OCI-LY3 (cell line): ENCODE results near the gene GCNT2.

Source experiments
- H2AFZ ChIP-seq: fragments of 200-600, 300-600 bp; shearing (Covaris generic); 2 replicates; pipeline ENCODE4 v1.6.0; 2014; ENCODE audit warnings: antibody characterized with exemption, low read depth, low read length
- H3K27ac ChIP-seq: fragments of 200-600, 300-600 bp; sonication (generic); 2 replicates; pipeline ENCODE4 v1.5.1; 2014; ENCODE audit warnings: mild to moderate bottlenecking, low read length, moderate library complexity, mixed read lengths
- H3K27me3 ChIP-seq: fragments of 200-600, 300-600 bp; sonication (generic); 2 replicates; pipeline ENCODE4 v1.6.1; 2014; ENCODE audit warnings: low read depth, low read length, mixed read lengths
- H3K36me3 ChIP-seq: fragments of 200-600, 300-600 bp; sonication (generic); replicated peaks from 2 replicates; pipeline ENCODE3; 2014; ENCODE audit warnings: low read depth, low read length, mixed read lengths
- H3K4me1 ChIP-seq: fragments of 300-600, 200-600 bp; sonication (generic); 2 replicates; pipeline ENCODE4 v1.6.1; 2014; ENCODE audit warnings: low read length, mixed read lengths
- H3K4me2 ChIP-seq: fragments of 200-600, 300-600 bp; sonication (generic); 2 replicates; pipeline ENCODE4 v1.6.1; 2014; ENCODE audit warnings: low read length, mixed read lengths
- H3K4me3 ChIP-seq: fragments of 300-600, 200-600 bp; sonication (generic); 2 replicates; pipeline ENCODE4 v1.5.1; 2014; ENCODE audit warnings: antibody characterized with exemption, mild to moderate bottlenecking, low read length, moderate library complexity
- H3K79me2 ChIP-seq: fragments of 300-600, 200-600 bp; shearing (Covaris generic); 2 replicates; pipeline ENCODE4 v1.6.1; 2014; ENCODE audit warnings: mild to moderate bottlenecking, low read length, mixed read lengths
- H3K9ac ChIP-seq: fragments of 300-600, 200-600 bp; shearing (Covaris generic); 2 replicates; pipeline ENCODE4 v1.6.0; 2014; ENCODE audit warnings: mild to moderate bottlenecking, low read length, moderate library complexity
- H3K9me3 ChIP-seq: fragments of 200-600, 300-600 bp; shearing (Covaris generic); 2 replicates; pipeline ENCODE4 v1.6.1; 2014; ENCODE audit warnings: low read length, mixed read lengths; ENCODE audit not compliant: insufficient read depth
- H4K20me1 ChIP-seq: fragments of 200-600, 300-600 bp; sonication (generic); 2 replicates; pipeline ENCODE4 v1.6.1; 2016; ENCODE audit warnings: low read length, mixed read lengths; ENCODE audit not compliant: insufficient read depth
- EZH2phosphoT487 ChIP-seq: fragments of 200-600 bp; shearing (Covaris generic); IDR thresholded peaks from 2 replicates; pipeline ENCODE4 v1.6.1; 2018; ENCODE audit warnings: antibody characterized with exemption, mixed run types, low read depth
- TF ChIP-seq, protein P1 (sequence below): fragments of 200-600, 300-600 bp; sonication (generic); IDR thresholded peaks from 2 replicates; pipeline ENCODE4 v1.5.1; 2014; ENCODE audit warnings: antibody characterized with exemption, low read length, low read depth

Gene GCNT2

DNA sequence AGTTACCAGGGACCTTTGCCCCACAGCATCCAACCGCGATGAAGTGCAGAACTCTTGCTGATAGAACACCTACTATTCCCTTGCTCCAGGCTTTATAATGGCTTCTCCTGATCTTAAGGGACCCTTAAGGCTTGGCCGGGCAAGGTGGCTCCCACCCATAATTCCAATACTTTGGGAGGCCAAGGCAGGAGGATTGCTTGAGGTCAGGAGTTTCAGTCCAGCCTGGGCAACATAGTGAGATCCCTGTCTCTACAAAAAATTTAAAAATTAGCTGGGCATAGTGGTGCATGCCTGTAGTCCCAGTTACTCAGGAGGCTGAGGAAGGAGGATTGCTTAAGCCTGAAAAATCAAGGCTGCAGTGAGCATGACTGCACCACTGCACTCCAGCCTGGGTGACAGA, 68.8 kb downstream of the GCNT2 start:
- peaks cover 39% of the 10 kb centered on the region for H4K20me1 ChIP-seq
- no peaks in the 10 kb centered on the region for H3K9me3 ChIP-seq
- H2AFZ ChIP-seq: no peak overlapping the region
- H3K27ac ChIP-seq: no peak overlapping the region
- no peak for TF ChIP-seq EZH2phosphoT487
- TF ChIP-seq, protein P1, sequence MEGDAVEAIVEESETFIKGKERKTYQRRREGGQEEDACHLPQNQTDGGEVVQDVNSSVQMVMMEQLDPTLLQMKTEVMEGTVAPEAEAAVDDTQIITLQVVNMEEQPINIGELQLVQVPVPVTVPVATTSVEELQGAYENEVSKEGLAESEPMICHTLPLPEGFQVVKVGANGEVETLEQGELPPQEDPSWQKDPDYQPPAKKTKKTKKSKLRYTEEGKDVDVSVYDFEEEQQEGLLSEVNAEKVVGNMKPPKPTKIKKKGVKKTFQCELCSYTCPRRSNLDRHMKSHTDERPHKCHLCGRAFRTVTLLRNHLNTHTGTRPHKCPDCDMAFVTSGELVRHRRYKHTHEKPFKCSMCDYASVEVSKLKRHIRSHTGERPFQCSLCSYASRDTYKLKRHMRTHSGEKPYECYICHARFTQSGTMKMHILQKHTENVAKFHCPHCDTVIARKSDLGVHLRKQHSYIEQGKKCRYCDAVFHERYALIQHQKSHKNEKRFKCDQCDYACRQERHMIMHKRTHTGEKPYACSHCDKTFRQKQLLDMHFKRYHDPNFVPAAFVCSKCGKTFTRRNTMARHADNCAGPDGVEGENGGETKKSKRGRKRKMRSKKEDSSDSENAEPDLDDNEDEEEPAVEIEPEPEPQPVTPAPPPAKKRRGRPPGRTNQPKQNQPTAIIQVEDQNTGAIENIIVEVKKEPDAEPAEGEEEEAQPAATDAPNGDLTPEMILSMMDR: no peak
- H3K27me3 ChIP-seq: no peaks in the 10 kb centered on the region
- H3K79me2 ChIP-seq: peaks cover 57% of the 10 kb centered on the region
- H3K9ac ChIP-seq: no peak overlapping the region
- peaks cover 2% of the 10 kb centered on the region for H3K36me3 ChIP-seq
- H3K4me2 ChIP-seq: no peak overlapping the region
- no peak overlapping the region for H3K4me3 ChIP-seq
- H3K4me1 ChIP-seq: peaks cover 13% of the 10 kb centered on the region

GRCh38 chr6:10591422-10592160, 70.4 kb downstream of the GCNT2 start:
- H4K20me1 ChIP-seq: peaks cover 34% of the 10 kb centered on the region
- H3K36me3 ChIP-seq: peaks cover 2% of the 10 kb centered on the region
- H3K4me3 ChIP-seq: no peak overlapping the region
- TF ChIP-seq, protein P1: no peak
- TF ChIP-seq EZH2phosphoT487: no peak
- no peak overlapping the region for H3K27ac ChIP-seq
- H2AFZ ChIP-seq: no peak overlapping the region
- no peaks in the 10 kb centered on the region for H3K9me3 ChIP-seq
- no peak overlapping the region for H3K9ac ChIP-seq
- H3K4me2 ChIP-seq: no peak overlapping the region
- H3K4me1 ChIP-seq: peaks cover 23% of the 10 kb centered on the region
- peaks cover 62% of the 10 kb centered on the region for H3K79me2 ChIP-seq
- H3K27me3 ChIP-seq: no peaks in the 10 kb centered on the region

DNA sequence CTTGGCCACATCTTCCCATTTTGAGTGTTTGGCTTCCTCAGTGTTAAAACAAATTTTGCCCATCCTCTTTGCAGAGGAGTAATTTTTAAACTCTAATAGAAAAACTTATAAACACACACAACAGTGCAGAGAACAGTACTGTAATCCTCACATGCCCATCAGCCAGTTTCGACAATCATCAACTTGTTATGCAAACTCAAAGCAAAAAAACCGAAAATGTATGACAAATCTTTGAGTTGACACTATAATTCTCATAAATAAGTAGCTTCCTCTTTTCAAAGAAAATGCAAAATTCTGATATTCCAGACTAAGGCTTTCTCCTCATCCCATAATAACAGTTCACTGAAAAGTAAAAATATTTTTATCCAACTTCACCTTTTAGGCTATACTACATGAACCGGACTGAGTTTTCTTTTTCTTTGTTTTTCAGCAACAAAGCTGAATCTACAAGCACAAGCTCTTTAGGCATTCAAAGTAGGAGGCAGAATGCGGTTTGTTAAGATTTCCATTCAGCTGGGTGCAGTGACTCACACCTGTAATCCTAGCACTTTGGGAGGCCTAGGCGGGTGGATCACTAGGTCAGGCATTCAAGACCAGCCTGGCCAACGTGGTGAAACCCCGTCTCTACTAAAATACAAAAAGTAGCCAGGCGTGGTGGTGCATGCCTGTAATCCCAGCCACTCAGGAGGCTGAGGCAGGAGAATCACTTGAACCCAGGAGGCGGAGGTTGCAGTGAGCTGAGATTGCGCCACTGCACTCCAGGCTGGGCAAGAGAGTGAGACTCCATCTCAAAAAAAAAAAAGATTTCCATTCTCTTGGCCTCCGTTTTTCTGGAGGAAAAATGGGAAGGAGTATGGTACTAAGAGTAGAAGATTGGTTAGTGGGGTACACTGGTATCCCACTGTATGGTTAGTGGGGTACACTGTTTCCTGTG, 74.8 kb downstream of the GCNT2 start:
- H3K4me2 ChIP-seq: peak overlapping the region; percentile 43
- no peak for TF ChIP-seq EZH2phosphoT487
- TF ChIP-seq, protein P1: no peak
- H3K4me3 ChIP-seq: no peak overlapping the region
- H2AFZ ChIP-seq: no peak overlapping the region
- H3K36me3 ChIP-seq: no peaks in the 10 kb centered on the region
- peaks cover 23% of the 10 kb centered on the region for H3K4me1 ChIP-seq
- H3K79me2 ChIP-seq: peaks cover 47% of the 10 kb centered on the region
- H3K27ac ChIP-seq: no peak overlapping the region
- H3K9ac ChIP-seq: no peak overlapping the region
- H3K9me3 ChIP-seq: no peaks in the 10 kb centered on the region
- no peaks in the 10 kb centered on the region for H3K27me3 ChIP-seq
- H4K20me1 ChIP-seq: peaks cover 35% of the 10 kb centered on the region

DNA sequence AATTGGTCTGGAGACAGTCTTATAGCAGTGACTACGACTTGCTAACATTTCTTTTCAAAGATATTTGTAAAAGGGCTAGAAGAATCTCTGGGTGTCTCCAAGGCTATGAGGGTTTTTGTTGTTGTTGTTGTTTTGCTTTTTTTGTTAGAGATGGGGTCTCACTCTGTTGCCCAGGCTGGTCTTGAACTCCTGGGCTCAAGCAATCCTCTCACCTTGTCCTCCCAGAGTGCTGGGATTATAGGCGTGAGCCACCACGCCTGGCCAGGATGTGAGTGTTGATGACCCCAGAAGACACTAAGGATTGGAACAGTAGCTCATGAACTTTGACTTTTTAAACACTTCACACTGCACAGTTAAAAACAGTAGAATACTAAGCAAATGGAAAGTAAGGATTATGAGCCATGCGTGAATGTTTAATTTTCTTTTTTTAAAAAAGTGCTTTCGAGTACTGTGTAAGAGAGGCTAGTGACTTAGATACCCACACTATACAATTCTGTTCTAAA, 76.4 kb downstream of the GCNT2 start:
- no peak overlapping the region for H2AFZ ChIP-seq
- no peaks in the 10 kb centered on the region for H3K9me3 ChIP-seq
- H3K27me3 ChIP-seq: no peaks in the 10 kb centered on the region
- no peaks in the 10 kb centered on the region for H3K36me3 ChIP-seq
- H3K4me2 ChIP-seq: no peak overlapping the region
- TF ChIP-seq, protein P1: no peak
- no peak for TF ChIP-seq EZH2phosphoT487
- peaks cover 35% of the 10 kb centered on the region for H4K20me1 ChIP-seq
- no peak overlapping the region for H3K27ac ChIP-seq
- H3K4me3 ChIP-seq: no peak overlapping the region
- H3K4me1 ChIP-seq: peaks cover 23% of the 10 kb centered on the region
- H3K9ac ChIP-seq: no peak overlapping the region
- peaks cover 38% of the 10 kb centered on the region for H3K79me2 ChIP-seq
